Measurements from ENCODE around the gene TFAP2A. TPM values are rescaled to one million over a fixed set of nuclear protein-coding genes. Genes with fewer than 3 reads are reported as not detected.

The TFAP2A gene
- total and polyA plus RNA-seq, 2 donors (not counting 1 experiment from before 2014, with no cell fraction given) = 0.03 TPM; not detected in 1

- Histone ChIP-seq H3K27ac (ENCODE audit: insufficient read depth, low read length) (no peak overlapping the region), H2AFZ (ENCODE audit: low read length) (no peak overlapping the region), H3K79me2 (ENCODE audit: control insufficient read depth, insufficient read depth, low read length) (no peaks in the 10 kb centered on the region), H3K4me1 (ENCODE audit: control insufficient read depth, extremely low read depth, insufficient read depth, low read length) (no peaks in the 10 kb centered on the region), H3K36me3 (ENCODE audit: control insufficient read depth, insufficient read depth, low read length) (no peaks in the 10 kb centered on the region), H4K20me1 (ENCODE audit: control insufficient read depth, extremely low read depth, insufficient read depth, low read length) (no peaks in the 10 kb centered on the region), H3K4me3 (replicated peaks in 1 of 4; ENCODE audit: control extremely low read depth in 1 of 4, insufficient read depth in 1 of 4, low read depth in 3 of 4, low read length in 4 of 4) (no peak overlapping the region), H3K27me3 (ENCODE audit: control insufficient read depth, insufficient read depth, low read length) (no peaks in the 10 kb centered on the region), H3K4me2 (ENCODE audit: extremely low read depth, insufficient read depth, low read length) (no peak overlapping the region), H3K9ac (ENCODE audit: insufficient read depth, low read length) (no peak overlapping the region), H3K9me3 (ENCODE audit: control insufficient read depth, insufficient read depth, low read depth, low read length) (no peaks in the 10 kb centered on the region)
- DNase-seq (ENCODE audit: low read depth in 2 of 2) = no peak
- TF ChIP-seq CTCF (conservative IDR thresholded peaks at IDR 0.05 in 1 of 2, IDR thresholded peaks at IDR 0.05 in 1 of 2; ENCODE audit: low read depth in 1 of 2, low read length in 2 of 2) (no peak), EZH2 (IDR thresholded peaks at IDR 0.05; ENCODE audit: low read length, missing control alignments) (no peak)
Observed at GRCh38 chr6:10461850-10462249, 47.0 kb upstream of the TFAP2A start.

- H2AFZ ChIP-seq (ENCODE audit: low read length) = no peak overlapping the region
Observed at GRCh38 chr6:10460096-10460495, 45.2 kb upstream of the TFAP2A start.

GRCh38 chr6:10458287-10458686 is 43.4 kb upstream of the TFAP2A start:
- Histone ChIP-seq H3K4me3 (replicated peaks in 1 of 4; ENCODE audit: control extremely low read depth in 1 of 4, insufficient read depth in 1 of 4, low read depth in 3 of 4, low read length in 4 of 4) (no peak overlapping the region), H4K20me1 (ENCODE audit: control insufficient read depth, extremely low read depth, insufficient read depth, low read length) (no peaks in the 10 kb centered on the region), H3K4me2 (ENCODE audit: extremely low read depth, insufficient read depth, low read length) (no peak overlapping the region), H3K79me2 (ENCODE audit: control insufficient read depth, insufficient read depth, low read length) (no peaks in the 10 kb centered on the region), H2AFZ (ENCODE audit: low read length) (no peak overlapping the region), H3K4me1 (ENCODE audit: control insufficient read depth, extremely low read depth, insufficient read depth, low read length) (no peaks in the 10 kb centered on the region), H3K36me3 (ENCODE audit: control insufficient read depth, insufficient read depth, low read length) (no peaks in the 10 kb centered on the region), H3K9me3 (ENCODE audit: control insufficient read depth, insufficient read depth, low read depth, low read length) (no peaks in the 10 kb centered on the region), H3K27ac (ENCODE audit: insufficient read depth, low read length) (no peak overlapping the region), H3K9ac (ENCODE audit: insufficient read depth, low read length) (no peak overlapping the region), H3K27me3 (ENCODE audit: control insufficient read depth, insufficient read depth, low read length) (no peaks in the 10 kb centered on the region)
- no peak for TF ChIP-seq EZH2 (IDR thresholded peaks at IDR 0.05; ENCODE audit: low read length, missing control alignments)
- no peak for TF ChIP-seq CTCF (conservative IDR thresholded peaks at IDR 0.05 in 1 of 2, IDR thresholded peaks at IDR 0.05 in 1 of 2; ENCODE audit: low read depth in 1 of 2, low read length in 2 of 2)
- DNase-seq (ENCODE audit: low read depth in 2 of 2) = no peak

More at GRCh38 chr6:10460096-10460495, 45.2 kb upstream of the TFAP2A start:
- Histone ChIP-seq H3K4me3 (replicated peaks in 1 of 4; ENCODE audit: control extremely low read depth in 1 of 4, insufficient read depth in 1 of 4, low read depth in 3 of 4, low read length in 4 of 4) (no peak overlapping the region), H3K4me2 (ENCODE audit: extremely low read depth, insufficient read depth, low read length) (no peak overlapping the region), H3K27me3 (ENCODE audit: control insufficient read depth, insufficient read depth, low read length) (no peaks in the 10 kb centered on the region), H3K27ac (ENCODE audit: insufficient read depth, low read length) (no peak overlapping the region), H3K36me3 (ENCODE audit: control insufficient read depth, insufficient read depth, low read length) (no peaks in the 10 kb centered on the region), H3K4me1 (ENCODE audit: control insufficient read depth, extremely low read depth, insufficient read depth, low read length) (no peaks in the 10 kb centered on the region), H4K20me1 (ENCODE audit: control insufficient read depth, extremely low read depth, insufficient read depth, low read length) (no peaks in the 10 kb centered on the region), H3K79me2 (ENCODE audit: control insufficient read depth, insufficient read depth, low read length) (no peaks in the 10 kb centered on the region), H3K9ac (ENCODE audit: insufficient read depth, low read length) (no peak overlapping the region), H3K9me3 (ENCODE audit: control insufficient read depth, insufficient read depth, low read depth, low read length) (no peaks in the 10 kb centered on the region)
- DNase-seq (ENCODE audit: low read depth in 2 of 2) = no peak
- no peak for TF ChIP-seq CTCF (conservative IDR thresholded peaks at IDR 0.05 in 1 of 2, IDR thresholded peaks at IDR 0.05 in 1 of 2; ENCODE audit: low read depth in 1 of 2, low read length in 2 of 2)
- TF ChIP-seq EZH2 (IDR thresholded peaks at IDR 0.05; ENCODE audit: low read length, missing control alignments) = no peak

Data from fibroblast of lung (primary cell).